Tibial nerve (tissue), 4 donors: ENCODE data around the gene C1QTNF6.

ENCODE experiments used
- EP300 ChIP-seq, 2 donors: sonication (generic); formaldehyde crosslinking; IDR thresholded peaks; one replicate each; pipeline ENCODE4 v1.6.1; 2017; ENCODE audit warnings: antibody characterized with exemption in 2 of 2, mild to moderate bottlenecking in 1 of 2
- POLR2A ChIP-seq, 2 donors: fragments of 450-650 bp; IDR thresholded peaks; one replicate each; pipeline ENCODE4 v1.6.1; 2017; ENCODE audit warnings: antibody characterized with exemption in 2 of 2, mild to moderate bottlenecking in 2 of 2, moderate library complexity in 2 of 2
- TF ChIP-seq, protein P1 (sequence below), 5 experiments: fragments of 200-600 bp in 3 of 5; fragments of 450-650 bp in 2 of 5; sonication (generic) in 3 of 5; IDR thresholded peaks; one replicate each; pipeline ENCODE4 v1.5.1; 2016 to 2019; ENCODE audit warnings: antibody characterized with exemption in 5 of 5, mild to moderate bottlenecking in 3 of 5, moderate library complexity in 2 of 5

DNA sequence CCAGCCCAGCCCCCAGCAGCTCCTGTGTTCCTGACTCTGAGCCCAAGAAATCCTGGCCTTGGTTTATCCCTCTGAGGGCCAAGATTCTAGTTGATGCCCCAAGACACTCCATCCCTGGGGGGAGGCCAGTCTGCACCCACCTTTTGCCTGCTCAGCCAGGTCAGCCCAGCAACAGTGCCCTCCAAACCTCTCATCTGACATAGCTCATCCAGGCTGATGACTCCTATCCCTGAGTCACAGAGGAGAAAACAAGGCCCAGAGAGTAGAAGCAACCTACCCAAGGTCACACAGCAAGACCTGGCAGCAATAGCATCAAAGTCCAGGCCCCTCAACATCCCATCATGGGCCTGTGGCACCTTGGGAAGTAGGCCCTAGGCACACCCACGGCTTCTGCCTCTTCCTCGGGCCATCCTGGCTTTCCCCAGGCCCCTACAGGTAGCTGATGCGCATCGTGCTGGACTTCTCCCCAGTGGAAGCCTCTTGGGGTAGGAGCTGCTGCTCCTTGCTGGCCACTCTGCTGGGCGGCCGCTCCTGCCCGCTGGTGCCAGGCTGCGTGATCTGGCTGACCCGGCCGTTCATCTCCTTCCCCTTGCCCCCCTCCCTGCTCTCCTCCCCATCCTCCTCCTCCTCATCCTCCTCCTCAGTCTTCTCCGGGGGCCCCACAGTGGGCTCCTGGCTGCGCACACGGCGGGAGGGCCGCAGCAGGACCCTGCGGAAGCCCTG is 18.2 kb upstream of the C1QTNF6 start:
- TF ChIP-seq POLR2A (IDR thresholded peaks at IDR 0.05) (no peak), EP300 (IDR thresholded peaks at IDR 0.05) (no peak)
- TF ChIP-seq, protein P1, sequence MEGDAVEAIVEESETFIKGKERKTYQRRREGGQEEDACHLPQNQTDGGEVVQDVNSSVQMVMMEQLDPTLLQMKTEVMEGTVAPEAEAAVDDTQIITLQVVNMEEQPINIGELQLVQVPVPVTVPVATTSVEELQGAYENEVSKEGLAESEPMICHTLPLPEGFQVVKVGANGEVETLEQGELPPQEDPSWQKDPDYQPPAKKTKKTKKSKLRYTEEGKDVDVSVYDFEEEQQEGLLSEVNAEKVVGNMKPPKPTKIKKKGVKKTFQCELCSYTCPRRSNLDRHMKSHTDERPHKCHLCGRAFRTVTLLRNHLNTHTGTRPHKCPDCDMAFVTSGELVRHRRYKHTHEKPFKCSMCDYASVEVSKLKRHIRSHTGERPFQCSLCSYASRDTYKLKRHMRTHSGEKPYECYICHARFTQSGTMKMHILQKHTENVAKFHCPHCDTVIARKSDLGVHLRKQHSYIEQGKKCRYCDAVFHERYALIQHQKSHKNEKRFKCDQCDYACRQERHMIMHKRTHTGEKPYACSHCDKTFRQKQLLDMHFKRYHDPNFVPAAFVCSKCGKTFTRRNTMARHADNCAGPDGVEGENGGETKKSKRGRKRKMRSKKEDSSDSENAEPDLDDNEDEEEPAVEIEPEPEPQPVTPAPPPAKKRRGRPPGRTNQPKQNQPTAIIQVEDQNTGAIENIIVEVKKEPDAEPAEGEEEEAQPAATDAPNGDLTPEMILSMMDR (IDR thresholded peaks at IDR 0.05), result no peak
